Central memory CD4-positive, alpha-beta T cell (primary cell): ENCODE results near the gene SULT6B1.
"Not testable (repeated sequence)": the region's sequence is repeated elsewhere in the genome, so short reads cannot be mapped to it uniquely, and the experiment has no call there.

Experiments used
- DNase-seq: peaks from one replicate; pipeline ENCODE4 v3.0.0; 2022

Gene SULT6B1

GRCh38 chr2:37195862-37196319 lies 7.4 kb upstream of the SULT6B1 start:
- DNase-seq = not testable (repeated sequence)

- DNase-seq = no peak
Observed at GRCh38 chr2:37192551-37192950, 4.1 kb upstream of the SULT6B1 start.

GRCh38 chr2:37191747-37192146 lies 3.3 kb upstream of the SULT6B1 start:
- no peak for DNase-seq

- no peak for DNase-seq
Observed at GRCh38 chr2:37191253-37191652, 2.8 kb upstream of the SULT6B1 start.

- DNase-seq = no peak
Observed at GRCh38 chr2:37190290-37190689, 1.8 kb upstream of the SULT6B1 start.

GRCh38 chr2:37189452-37190153 lies 1.1 kb upstream of the SULT6B1 start:
- no peak for DNase-seq

- no peak for DNase-seq
Observed at GRCh38 chr2:37181726-37182684, 6.5 kb downstream of the SULT6B1 start.

- no peak for DNase-seq
Observed at GRCh38 chr2:37180640-37181039, 7.8 kb downstream of the SULT6B1 start.

GRCh38 chr2:37180006-37180639 lies 8.3 kb downstream of the SULT6B1 start:
- no peak for DNase-seq

- no peak for DNase-seq
Observed at GRCh38 chr2:37173741-37174140, 14.7 kb downstream of the SULT6B1 start.

GRCh38 chr2:37171624-37171950 lies 16.9 kb downstream of the SULT6B1 start:
- no peak for DNase-seq

GRCh38 chr2:37168217-37168981 lies 20.1 kb downstream of the SULT6B1 start:
- DNase-seq = peak; percentile 24

GRCh38 chr2:37167636-37168180 lies 20.8 kb downstream of the SULT6B1 start:
- DNase-seq = no peak

GRCh38 chr2:37164757-37165156 lies 23.7 kb downstream of the SULT6B1 start:
- no peak for DNase-seq

GRCh38 chr2:37156857-37157714 lies 31.4 kb downstream of the SULT6B1 start, which contains the start of gene EIF2AK2:
Gene EIF2AK2, minus strand, starts transcription at chr2:37156980. Its CDS starts 9,174 bp downstream, at chr2:37147806.
- DNase-seq = peak; percentile 85

- peak; percentile 17 for DNase-seq
Observed at GRCh38 chr2:37156071-37156856, 32.2 kb downstream of the SULT6B1 start.

- no peak for DNase-seq
Observed at GRCh38 chr2:37154785-37155184, 33.7 kb downstream of the SULT6B1 start.

- no peak for DNase-seq
Observed at GRCh38 chr2:37153224-37153623, 35.2 kb downstream of the SULT6B1 start.

GRCh38 chr2:37149626-37150322 lies 38.7 kb downstream of the SULT6B1 start:
- peak; percentile 36 for DNase-seq

- no peak for DNase-seq
Observed at GRCh38 chr2:37148325-37148724, 40.1 kb downstream of the SULT6B1 start.
